OCI-LY3 (cell line): ENCODE results near the gene RAMP1.
"Not testable (repeated sequence)": the region's sequence is repeated elsewhere in the genome, so short reads cannot be mapped to it uniquely, and the experiment has no call there.

Source experiments
- H2AFZ ChIP-seq: fragments of 200-600, 300-600 bp; shearing (Covaris generic); 2 replicates; pipeline ENCODE4 v1.6.0; 2014; ENCODE audit warnings: antibody characterized with exemption, low read depth, low read length
- H3K27ac ChIP-seq: fragments of 200-600, 300-600 bp; sonication (generic); 2 replicates; pipeline ENCODE4 v1.5.1; 2014; ENCODE audit warnings: mild to moderate bottlenecking, low read length, moderate library complexity, mixed read lengths
- H3K27me3 ChIP-seq: fragments of 200-600, 300-600 bp; sonication (generic); 2 replicates; pipeline ENCODE4 v1.6.1; 2014; ENCODE audit warnings: low read depth, low read length, mixed read lengths
- H3K36me3 ChIP-seq: fragments of 200-600, 300-600 bp; sonication (generic); replicated peaks from 2 replicates; pipeline ENCODE3; 2014; ENCODE audit warnings: low read depth, low read length, mixed read lengths
- H3K4me1 ChIP-seq: fragments of 300-600, 200-600 bp; sonication (generic); 2 replicates; pipeline ENCODE4 v1.6.1; 2014; ENCODE audit warnings: low read length, mixed read lengths
- H3K4me2 ChIP-seq: fragments of 200-600, 300-600 bp; sonication (generic); 2 replicates; pipeline ENCODE4 v1.6.1; 2014; ENCODE audit warnings: low read length, mixed read lengths
- H3K4me3 ChIP-seq: fragments of 300-600, 200-600 bp; sonication (generic); 2 replicates; pipeline ENCODE4 v1.5.1; 2014; ENCODE audit warnings: antibody characterized with exemption, mild to moderate bottlenecking, low read length, moderate library complexity
- H3K79me2 ChIP-seq: fragments of 300-600, 200-600 bp; shearing (Covaris generic); 2 replicates; pipeline ENCODE4 v1.6.1; 2014; ENCODE audit warnings: mild to moderate bottlenecking, low read length, mixed read lengths
- H3K9ac ChIP-seq: fragments of 300-600, 200-600 bp; shearing (Covaris generic); 2 replicates; pipeline ENCODE4 v1.6.0; 2014; ENCODE audit warnings: mild to moderate bottlenecking, low read length, moderate library complexity
- H3K9me3 ChIP-seq: fragments of 200-600, 300-600 bp; shearing (Covaris generic); 2 replicates; pipeline ENCODE4 v1.6.1; 2014; ENCODE audit warnings: low read length, mixed read lengths; ENCODE audit not compliant: insufficient read depth
- H4K20me1 ChIP-seq: fragments of 200-600, 300-600 bp; sonication (generic); 2 replicates; pipeline ENCODE4 v1.6.1; 2016; ENCODE audit warnings: low read length, mixed read lengths; ENCODE audit not compliant: insufficient read depth
- CTCF ChIP-seq: fragments of 200-600, 300-600 bp; sonication (generic); IDR thresholded peaks from 2 replicates; pipeline ENCODE4 v1.5.1; 2014; ENCODE audit warnings: antibody characterized with exemption, low read length, low read depth
- EZH2phosphoT487 ChIP-seq: fragments of 200-600 bp; shearing (Covaris generic); IDR thresholded peaks from 2 replicates; pipeline ENCODE4 v1.6.1; 2018; ENCODE audit warnings: antibody characterized with exemption, mixed run types, low read depth

Gene RAMP1

GRCh38 chr2:237864940-237865622 lies 5.7 kb downstream of the RAMP1 start:
- TF ChIP-seq EZH2phosphoT487 = no peak
- no peak for TF ChIP-seq CTCF
- H3K9me3 ChIP-seq = no peaks in the 10 kb centered on the region
- no peaks in the 10 kb centered on the region for H3K36me3 ChIP-seq
- peak overlapping the region; percentile 32; the same call in 1 of the 2 replicates for H3K9ac ChIP-seq
- peak overlapping the region; percentile 13; the same call in 1 of the 2 replicates for H3K4me3 ChIP-seq
- peaks cover 45% of the 10 kb centered on the region for H3K4me1 ChIP-seq
- no peaks in the 10 kb centered on the region for H3K27me3 ChIP-seq
- H3K27ac ChIP-seq = no peak overlapping the region
- H4K20me1 ChIP-seq = no peaks in the 10 kb centered on the region
- peak overlapping the region; percentile 66 for H2AFZ ChIP-seq
- H3K79me2 ChIP-seq = no peaks in the 10 kb centered on the region
- H3K4me2 ChIP-seq = peak overlapping the region; percentile 54

GRCh38 chr2:237865623-237866041 lies 6.2 kb downstream of the RAMP1 start:
- no peaks in the 10 kb centered on the region for H3K79me2 ChIP-seq
- H4K20me1 ChIP-seq = no peaks in the 10 kb centered on the region
- peaks cover 49% of the 10 kb centered on the region for H3K4me1 ChIP-seq
- TF ChIP-seq EZH2phosphoT487 (no peak), CTCF (peak; percentile 20; the same call in 1 of the 2 replicates)
- H3K36me3 ChIP-seq = no peaks in the 10 kb centered on the region
- H3K4me2 ChIP-seq = peak overlapping the region; percentile 54
- no peaks in the 10 kb centered on the region for H3K9me3 ChIP-seq
- no peaks in the 10 kb centered on the region for H3K27me3 ChIP-seq
- peak overlapping the region; percentile 66 for H2AFZ ChIP-seq
- H3K4me3 ChIP-seq = peak overlapping the region; percentile 13; the same call in 1 of the 2 replicates
- peak overlapping the region; percentile 32; the same call in 1 of the 2 replicates for H3K9ac ChIP-seq
- no peak overlapping the region for H3K27ac ChIP-seq

- no peak overlapping the region for H3K27ac ChIP-seq
- no peaks in the 10 kb centered on the region for H3K36me3 ChIP-seq
- H3K9me3 ChIP-seq = no peaks in the 10 kb centered on the region
- H3K9ac ChIP-seq = peak overlapping the region; percentile 32; the same call in 1 of the 2 replicates
- H2AFZ ChIP-seq = peak overlapping the region; percentile 66; the same call in 1 of the 2 replicates
- TF ChIP-seq CTCF = no peak
- no peak for TF ChIP-seq EZH2phosphoT487
- H3K79me2 ChIP-seq = no peaks in the 10 kb centered on the region
- no peak overlapping the region for H3K4me3 ChIP-seq
- peak overlapping the region; percentile 54 for H3K4me2 ChIP-seq
- H3K4me1 ChIP-seq = peaks cover 54% of the 10 kb centered on the region
- no peaks in the 10 kb centered on the region for H3K27me3 ChIP-seq
- no peaks in the 10 kb centered on the region for H4K20me1 ChIP-seq
Observed at GRCh38 chr2:237866101-237866621, 6.7 kb downstream of the RAMP1 start.

- Histone ChIP-seq H3K4me3 (no peak overlapping the region), H3K9me3 (no peaks in the 10 kb centered on the region), H3K4me1 (peaks cover 64% of the 10 kb centered on the region), H3K9ac (no peak overlapping the region), H3K27me3 (no peaks in the 10 kb centered on the region), H3K79me2 (no peaks in the 10 kb centered on the region), H4K20me1 (no peaks in the 10 kb centered on the region), H3K36me3 (no peaks in the 10 kb centered on the region), H3K4me2 (no peak overlapping the region), H2AFZ (no peak overlapping the region), H3K27ac (no peak overlapping the region)
- TF ChIP-seq CTCF (no peak), EZH2phosphoT487 (no peak)
Observed at GRCh38 chr2:237867465-237867864, 8.0 kb downstream of the RAMP1 start.

GRCh38 chr2:237868074-237868473 lies 8.7 kb downstream of the RAMP1 start:
- not testable (repeated sequence) for H4K20me1 ChIP-seq, H3K9me3 ChIP-seq, H2AFZ ChIP-seq, H3K79me2 ChIP-seq, H3K36me3 ChIP-seq, H3K27me3 ChIP-seq, H3K9ac ChIP-seq, H3K4me3 ChIP-seq
- Histone ChIP-seq H3K27ac (peak overlapping the region; percentile 73; the same call in 1 of the 2 replicates), H3K4me1 (peaks cover 70% of the 10 kb centered on the region), H3K4me2 (peak overlapping the region; percentile 59)
